ENCODE measurements around the gene AKT3. TPM values are rescaled to one million over a fixed set of nuclear protein-coding genes. Genes with fewer than 3 reads are reported as not detected.

The AKT3 gene
- total RNA-seq, 1 donor from 2014 or later = 61.9 TPM

DNA sequence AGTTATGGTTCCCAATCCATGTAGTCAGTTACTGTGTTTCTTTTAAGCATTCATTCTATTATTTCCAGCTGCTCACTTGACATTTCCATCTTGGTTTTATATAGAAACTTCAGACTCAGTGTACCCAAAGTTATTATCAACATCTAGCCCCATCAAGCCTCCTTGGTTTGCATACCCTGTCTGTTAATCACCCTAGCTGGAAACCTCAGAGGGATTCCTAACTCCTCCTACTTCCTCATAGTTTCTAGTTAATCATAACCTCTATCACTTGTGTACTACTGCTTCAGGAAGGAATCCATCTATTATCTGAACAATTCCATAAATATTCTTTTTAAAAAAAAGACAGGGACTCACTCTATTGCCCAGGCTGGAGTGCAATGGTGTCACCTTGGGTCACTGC is 300.9 kb downstream of the AKT3 start:
- Histone ChIP-seq H3K36me3 (peaks cover 0 to 12% of the 10 kb centered on the region in 2 donors), H3K27ac (no peak overlapping the region), H3K4me1 (no peaks in the 10 kb centered on the region), H3K4me3 (no peak overlapping the region), H3K9me3 (no peaks in the 10 kb centered on the region), H3K27me3 (no peaks in the 10 kb centered on the region)
- no peak for TF ChIP-seq POLR2AphosphoS5 (IDR thresholded peaks at IDR 0.05; ENCODE audit: insufficient read depth in 1 of 2, low read depth in 1 of 2)
- TF ChIP-seq POLR2A (IDR thresholded peaks at IDR 0.05) = no peak
- TF ChIP-seq, protein P1, sequence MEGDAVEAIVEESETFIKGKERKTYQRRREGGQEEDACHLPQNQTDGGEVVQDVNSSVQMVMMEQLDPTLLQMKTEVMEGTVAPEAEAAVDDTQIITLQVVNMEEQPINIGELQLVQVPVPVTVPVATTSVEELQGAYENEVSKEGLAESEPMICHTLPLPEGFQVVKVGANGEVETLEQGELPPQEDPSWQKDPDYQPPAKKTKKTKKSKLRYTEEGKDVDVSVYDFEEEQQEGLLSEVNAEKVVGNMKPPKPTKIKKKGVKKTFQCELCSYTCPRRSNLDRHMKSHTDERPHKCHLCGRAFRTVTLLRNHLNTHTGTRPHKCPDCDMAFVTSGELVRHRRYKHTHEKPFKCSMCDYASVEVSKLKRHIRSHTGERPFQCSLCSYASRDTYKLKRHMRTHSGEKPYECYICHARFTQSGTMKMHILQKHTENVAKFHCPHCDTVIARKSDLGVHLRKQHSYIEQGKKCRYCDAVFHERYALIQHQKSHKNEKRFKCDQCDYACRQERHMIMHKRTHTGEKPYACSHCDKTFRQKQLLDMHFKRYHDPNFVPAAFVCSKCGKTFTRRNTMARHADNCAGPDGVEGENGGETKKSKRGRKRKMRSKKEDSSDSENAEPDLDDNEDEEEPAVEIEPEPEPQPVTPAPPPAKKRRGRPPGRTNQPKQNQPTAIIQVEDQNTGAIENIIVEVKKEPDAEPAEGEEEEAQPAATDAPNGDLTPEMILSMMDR (IDR thresholded peaks at IDR 0.05) = no peak
- intact Hi-C loops (cut with DNase I) = no loop called here
- DNase-seq (ENCODE audit: extremely low spot score in 2 of 2) = no peak

DNA sequence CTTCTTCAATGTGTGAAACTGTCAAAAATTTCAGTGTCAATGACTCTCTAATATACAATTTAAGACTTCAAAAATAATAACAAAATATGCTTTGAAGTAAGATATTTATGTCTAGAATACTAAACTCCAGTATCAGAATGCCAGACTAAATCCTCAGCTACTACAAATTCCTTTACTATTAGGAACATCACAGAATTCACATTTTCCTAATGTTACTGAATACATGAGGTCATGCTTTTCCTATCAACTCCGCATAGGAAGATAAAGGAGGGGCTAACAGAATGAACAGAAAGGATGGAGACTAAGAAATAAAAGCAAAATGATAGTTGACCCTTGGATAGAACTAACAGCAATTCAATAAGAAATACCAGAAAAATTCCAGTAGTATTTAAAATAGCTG is 301.5 kb downstream of the AKT3 start:
- no peak for TF ChIP-seq POLR2A (IDR thresholded peaks at IDR 0.05)
- Histone ChIP-seq H3K27ac (no peak overlapping the region), H3K4me1 (no peaks in the 10 kb centered on the region), H3K36me3 (peaks cover 0 to 12% of the 10 kb centered on the region in 2 donors), H3K9me3 (no peaks in the 10 kb centered on the region), H3K4me3 (no peak overlapping the region), H3K27me3 (no peaks in the 10 kb centered on the region)
- intact Hi-C loops (cut with DNase I) = no loop called here
- DNase-seq (ENCODE audit: extremely low spot score in 2 of 2) = no peak

DNA sequence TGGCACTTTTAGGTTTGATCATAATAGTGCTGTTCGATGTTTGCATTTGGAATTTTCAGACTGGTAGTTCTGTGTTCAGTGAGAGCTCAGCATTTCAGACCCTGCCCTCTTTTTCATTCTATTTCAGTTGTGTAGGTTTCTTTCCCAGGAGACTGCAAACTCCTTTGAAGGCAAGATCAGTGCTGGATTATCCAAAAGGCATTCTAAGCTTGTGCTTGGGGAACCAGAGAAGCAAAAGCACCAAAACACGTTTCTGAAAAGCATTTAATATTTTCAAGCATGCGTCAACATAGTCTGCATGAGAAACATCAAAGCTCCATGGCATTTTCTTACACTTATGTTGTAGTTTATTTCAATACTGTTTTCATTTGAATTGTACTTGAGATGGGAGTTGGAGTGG is 302.2 kb downstream of the AKT3 start:
- Histone ChIP-seq H3K4me3 (no peak overlapping the region), H3K27me3 (no peaks in the 10 kb centered on the region), H3K9me3 (no peaks in the 10 kb centered on the region), H3K27ac (no peak overlapping the region), H3K36me3 (peaks cover 0 to 12% of the 10 kb centered on the region in 2 donors), H3K4me1 (no peaks in the 10 kb centered on the region)
- no peak for DNase-seq (ENCODE audit: extremely low spot score in 2 of 2)
- intact Hi-C loops (cut with DNase I) = no loop called here
- no peak for TF ChIP-seq POLR2A (IDR thresholded peaks at IDR 0.05)

DNA sequence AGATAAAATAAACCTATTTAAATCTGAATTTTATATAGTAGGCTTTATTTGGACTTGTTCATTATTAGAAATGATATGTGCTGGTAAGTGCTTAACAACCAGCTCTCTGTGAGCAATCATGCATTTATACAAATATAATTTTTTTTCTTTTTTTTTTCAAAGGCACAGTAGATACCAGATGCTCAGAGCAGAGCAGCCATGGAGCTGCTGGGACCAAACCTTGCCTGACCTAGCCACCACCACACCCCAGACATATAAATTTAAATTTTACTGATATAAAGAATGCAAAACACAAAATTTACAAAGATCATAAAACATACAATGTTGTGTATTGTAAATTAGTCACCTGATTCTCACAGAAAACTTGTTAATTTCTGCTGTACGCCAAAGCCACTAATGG is 303.6 kb downstream of the AKT3 start:
- intact Hi-C loops (cut with DNase I) = no loop called here
- TF ChIP-seq, protein P1 (IDR thresholded peaks at IDR 0.05) = no peak
- no peak for TF ChIP-seq POLR2A (IDR thresholded peaks at IDR 0.05)
- no peak for TF ChIP-seq POLR2AphosphoS5 (IDR thresholded peaks at IDR 0.05; ENCODE audit: insufficient read depth in 1 of 2, low read depth in 1 of 2)

DNA sequence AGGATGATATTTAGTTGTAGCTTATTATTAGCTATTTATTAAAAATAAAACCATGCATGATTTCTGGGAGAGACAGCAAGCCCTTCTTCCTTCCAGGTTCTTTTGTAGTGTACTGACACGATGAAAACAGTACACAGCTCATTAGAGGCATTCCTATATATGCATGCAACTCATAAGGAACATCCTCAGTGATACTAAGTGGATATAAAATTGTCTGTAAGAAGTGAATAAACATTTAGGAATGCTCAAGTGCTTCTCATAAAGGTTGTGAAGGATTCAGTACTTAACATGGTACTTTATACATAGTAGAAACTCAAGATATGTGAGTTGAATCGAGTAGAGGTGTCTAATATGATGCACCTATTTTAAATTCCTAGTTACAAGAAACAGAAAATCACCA is 306.5 kb downstream of the AKT3 start:
- Histone ChIP-seq H3K36me3 (peaks cover 0 to 12% of the 10 kb centered on the region in 2 donors), H3K9me3 (no peaks in the 10 kb centered on the region), H3K4me3 (no peak overlapping the region), H3K27ac (no peak overlapping the region), H3K27me3 (no peaks in the 10 kb centered on the region), H3K4me1 (no peaks in the 10 kb centered on the region)
- intact Hi-C loops (cut with DNase I) = no loop called here
- TF ChIP-seq, protein P1 (IDR thresholded peaks at IDR 0.05) = no peak
- TF ChIP-seq POLR2A (IDR thresholded peaks at IDR 0.05) (no peak), POLR2AphosphoS5 (IDR thresholded peaks at IDR 0.05; ENCODE audit: insufficient read depth in 1 of 2, low read depth in 1 of 2) (no peak)
- no peak for DNase-seq (ENCODE audit: extremely low spot score in 2 of 2)

More for the DNA sequence above, 303.6 kb downstream of the AKT3 start:
- H3K27ac ChIP-seq = no peak overlapping the region
- DNase-seq (ENCODE audit: extremely low spot score in 2 of 2) = no peak
- H3K36me3 ChIP-seq = peaks cover 0 to 12% of the 10 kb centered on the region in 2 donors
- H3K4me1 ChIP-seq = no peaks in the 10 kb centered on the region
- no peaks in the 10 kb centered on the region for H3K27me3 ChIP-seq
- H3K9me3 ChIP-seq = no peaks in the 10 kb centered on the region
- no peak overlapping the region for H3K4me3 ChIP-seq

DNA sequence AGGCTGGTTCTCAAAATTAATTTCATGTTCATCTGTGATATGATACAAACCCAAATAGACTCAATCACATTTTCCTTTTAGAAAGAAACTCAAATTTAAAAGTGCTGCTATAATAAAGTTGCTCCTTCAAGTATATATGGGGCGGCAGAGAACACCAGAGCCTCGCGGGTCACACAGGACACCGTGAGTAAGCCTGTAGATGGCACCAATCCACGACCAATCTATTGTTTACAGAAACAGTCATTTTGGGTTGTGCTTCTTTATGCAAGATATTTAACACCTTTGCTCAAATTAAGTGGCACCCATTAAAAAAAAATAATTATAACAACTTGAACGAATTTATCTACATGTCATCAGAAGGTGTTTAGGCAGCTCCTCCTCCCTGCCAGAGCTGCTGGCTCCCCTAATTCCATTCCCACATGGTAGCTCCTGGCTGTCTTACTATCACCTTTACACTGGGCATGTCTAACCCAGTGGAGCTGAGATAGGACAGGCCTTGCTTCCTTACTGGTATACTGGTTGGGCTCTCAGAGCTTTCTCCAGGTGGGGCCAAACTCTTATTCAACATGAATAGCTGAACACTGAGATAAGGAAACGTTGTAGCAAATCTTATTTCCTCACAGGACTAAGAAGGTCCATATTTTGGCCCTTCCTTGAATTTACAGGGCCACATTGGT is 307.2 kb downstream of the AKT3 start:
- Histone ChIP-seq H3K4me3 (no peak overlapping the region), H3K9me3 (no peaks in the 10 kb centered on the region), H3K4me1 (no peaks in the 10 kb centered on the region), H3K27ac (no peak overlapping the region), H3K36me3 (peaks cover 0 to 11% of the 10 kb centered on the region in 2 donors), H3K27me3 (no peaks in the 10 kb centered on the region)
- TF ChIP-seq POLR2A (IDR thresholded peaks at IDR 0.05) = no peak
- intact Hi-C loops (cut with DNase I) = no loop called here
- DNase-seq (ENCODE audit: extremely low spot score in 2 of 2) = no peak

Measured in vagina (tissue), 2 donors.